Stimulated activated CD8-positive, alpha-beta memory T cell treated with anti-CD3 and anti-CD28 coated beads, Interleukin-4, amount 100 ng/mL, for 48 hours (primary cell): ENCODE results near the gene CYP2E1.
"Not testable (repeated sequence)": the region's sequence is repeated elsewhere in the genome, so short reads cannot be mapped to it uniquely, and the experiment has no call there.

ENCODE experiments used
- DNase-seq: peaks from one replicate; pipeline ENCODE4 v3.0.0-alpha.2; 2020

Gene CYP2E1

GRCh38 chr10:133528845-133529575 is 1.8 kb downstream of the CYP2E1 start:
- no peak for DNase-seq

- DNase-seq: no peak
Measured at GRCh38 chr10:133529576-133529946, 2.4 kb downstream of the CYP2E1 start.

- no peak for DNase-seq
Measured at GRCh38 chr10:133530506-133530905, 3.3 kb downstream of the CYP2E1 start.

- no peak for DNase-seq
Measured at GRCh38 chr10:133532871-133533270, 5.7 kb downstream of the CYP2E1 start.

GRCh38 chr10:133534417-133534816 is 7.3 kb downstream of the CYP2E1 start:
- DNase-seq: no peak

- DNase-seq: no peak
Measured at GRCh38 chr10:133536198-133536597, 9.0 kb downstream of the CYP2E1 start.

GRCh38 chr10:133537546-133538545 is 10.7 kb downstream of the CYP2E1 start:
- no peak for DNase-seq

GRCh38 chr10:133541441-133541975 is 14.3 kb downstream of the CYP2E1 start:
- not testable (repeated sequence) for DNase-seq

- no peak for DNase-seq
Measured at GRCh38 chr10:133544506-133544905, 17.3 kb downstream of the CYP2E1 start.

GRCh38 chr10:133554600-133554999 is 27.4 kb downstream of the CYP2E1 start:
- no peak for DNase-seq

GRCh38 chr10:133555521-133555920 is 28.4 kb downstream of the CYP2E1 start:
- DNase-seq: no peak

GRCh38 chr10:133557381-133557780 is 30.2 kb downstream of the CYP2E1 start:
- no peak for DNase-seq

- DNase-seq: no peak
Measured at GRCh38 chr10:133559216-133559615, 32.1 kb downstream of the CYP2E1 start.

GRCh38 chr10:133564816-133565215 is 37.7 kb downstream of the CYP2E1 start:
- no peak for DNase-seq

- DNase-seq: no peak
Measured at GRCh38 chr10:133565441-133566294, 38.5 kb downstream of the CYP2E1 start, which contains the start of gene SYCE1. Gene SYCE1 (minus strand): TSS chr10:133565583. CDS start chr10:133565529, 54 bp downstream.

- DNase-seq: no peak
Measured at GRCh38 chr10:133567119-133567518, 40.0 kb downstream of the CYP2E1 start.

GRCh38 chr10:133567609-133568286 is 40.6 kb downstream of the CYP2E1 start:
- no peak for DNase-seq

GRCh38 chr10:133568287-133568614 is 41.1 kb downstream of the CYP2E1 start:
- no peak for DNase-seq

GRCh38 chr10:133568831-133569527 is 41.8 kb downstream of the CYP2E1 start:
- not testable (repeated sequence) for DNase-seq

- DNase-seq: not testable (repeated sequence)
Measured at GRCh38 chr10:133569801-133570200, 42.6 kb downstream of the CYP2E1 start.

- not testable (repeated sequence) for DNase-seq
Measured at GRCh38 chr10:133572055-133572454, 44.9 kb downstream of the CYP2E1 start.
